Renal cortical epithelial cell (primary cell): ENCODE results near the gene TXNRD1. TPM values are rescaled to one million over a fixed set of nuclear protein-coding genes. Genes with fewer than 3 reads are reported as not detected.
"Not testable (repeated sequence)": the region's sequence is repeated elsewhere in the genome, so short reads cannot be mapped to it uniquely, and the experiment has no call there.

Experiments
- DNase-seq: peaks from one replicate; pipeline ENCODE4 v3.0.0-alpha.2; 2011; ENCODE audit warnings: low read depth
- total RNA-seq: library from RNA; depleted of rRNA; stranded (reverse); fragments of >200 nt; gene quantifications from 2 replicates; pipeline ENCODE4 v1.2.3, GENCODE V29; 2014

TXNRD1 gene
- total RNA-seq, 1 donor from 2014 or later: 151 TPM

DNA sequence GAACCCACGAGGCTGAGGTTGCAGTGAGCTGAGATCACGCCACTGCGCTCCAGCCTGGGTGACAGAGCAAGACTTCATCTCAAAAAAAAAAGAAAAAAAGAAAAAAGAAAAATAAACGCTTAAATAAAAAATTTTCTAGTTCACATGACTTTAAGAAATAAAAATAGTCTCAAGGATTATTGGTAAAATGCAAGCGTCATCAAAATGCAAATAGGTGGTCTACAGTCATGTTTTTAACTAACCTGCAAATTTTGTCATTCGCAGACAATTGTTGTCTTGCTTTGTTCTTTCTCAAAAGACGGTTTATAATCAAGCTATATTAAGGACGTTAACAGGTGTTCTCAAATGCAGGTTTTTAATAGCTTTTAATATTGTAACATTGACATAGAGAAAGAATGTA lies 22.4 kb downstream of the TXNRD1 start:
- DNase-seq: no peak

GRCh38 chr12:104242546-104243206 lies 27.1 kb downstream of the TXNRD1 start:
- no peak for DNase-seq

DNA sequence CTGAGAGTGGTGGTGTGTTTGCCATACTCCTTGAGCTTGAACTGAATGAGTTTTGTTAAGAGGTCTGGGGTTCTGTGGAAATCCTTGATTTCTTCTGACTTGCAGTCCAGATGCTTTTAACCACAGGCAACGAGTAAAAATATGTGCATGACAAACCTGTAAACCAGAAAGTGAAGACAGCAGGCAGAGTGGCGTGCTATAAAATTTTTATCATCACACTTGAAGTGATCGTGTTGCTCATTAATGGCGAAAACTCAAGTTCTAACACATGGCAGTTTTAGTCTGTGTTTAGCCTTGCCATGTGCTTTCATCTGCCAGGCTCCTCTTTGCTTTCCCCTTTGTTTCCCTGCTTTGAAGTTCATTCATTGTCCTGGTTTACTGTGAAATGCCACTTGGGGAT lies 28.0 kb downstream of the TXNRD1 start:
- no peak for DNase-seq

GRCh38 chr12:104243971-104244370 lies 28.4 kb downstream of the TXNRD1 start:
- no peak for DNase-seq

DNA sequence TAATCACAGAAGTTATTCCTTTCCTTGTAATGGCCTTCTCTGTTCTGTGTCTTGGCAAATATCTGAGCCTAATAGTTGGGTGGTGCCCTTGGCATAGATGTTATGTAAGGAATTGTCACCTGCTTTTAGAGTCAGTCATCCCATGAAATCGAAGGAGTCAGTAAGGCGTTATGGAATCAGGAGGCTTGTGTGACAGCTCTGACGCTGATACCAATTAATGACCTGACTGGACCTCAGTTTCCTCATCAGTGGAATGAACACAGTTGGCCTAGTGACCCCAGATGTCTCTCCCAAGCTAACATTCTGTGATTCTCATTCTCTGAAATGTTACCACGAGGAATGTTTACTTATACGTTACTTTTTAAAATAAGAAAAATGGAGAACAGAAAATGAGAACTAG lies 32.1 kb downstream of the TXNRD1 start:
- DNase-seq: no peak

GRCh38 chr12:104248444-104248843 lies 32.9 kb downstream of the TXNRD1 start:
- no peak for DNase-seq

DNA sequence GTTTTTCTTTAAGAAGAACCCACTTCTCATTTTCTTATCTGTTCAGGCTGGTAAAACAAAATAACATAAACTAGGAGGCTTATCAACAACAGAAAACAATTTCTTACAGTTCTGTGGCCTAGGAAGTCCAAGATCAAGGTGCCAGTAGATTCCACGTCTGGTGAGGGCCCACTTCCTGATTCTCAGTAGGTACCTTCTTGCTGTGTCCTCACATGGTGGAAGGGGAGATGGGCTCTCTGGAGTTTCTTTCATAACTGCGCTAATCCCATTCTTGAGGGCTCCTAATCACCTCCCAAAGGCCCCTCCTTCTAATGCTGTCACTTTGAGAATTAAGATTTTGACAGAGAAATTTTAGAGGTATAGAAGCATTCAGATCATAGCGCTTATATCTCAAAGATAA lies 33.4 kb downstream of the TXNRD1 start:
- no peak for DNase-seq

DNA sequence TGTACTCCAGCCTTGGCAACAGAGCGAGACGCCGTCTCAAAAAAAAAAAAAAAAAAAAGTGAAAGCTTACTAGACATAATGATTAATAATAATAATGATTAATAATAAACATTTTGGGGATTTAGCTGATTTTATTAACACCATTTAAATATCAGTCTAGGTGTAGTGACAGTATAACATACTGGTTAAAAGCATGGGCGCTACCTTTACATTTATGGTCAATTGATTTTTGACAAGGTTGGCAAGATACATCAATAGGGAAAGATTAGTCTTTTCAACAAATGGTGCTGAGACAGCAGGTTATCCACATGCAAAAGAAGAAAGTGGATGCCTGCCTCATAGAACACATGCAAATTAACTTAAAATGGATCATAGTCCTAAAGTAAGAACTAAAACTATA lies 34.3 kb downstream of the TXNRD1 start:
- no peak for DNase-seq

- DNase-seq: no peak
Observed at GRCh38 chr12:104250366-104251125, 35.0 kb downstream of the TXNRD1 start.

DNA sequence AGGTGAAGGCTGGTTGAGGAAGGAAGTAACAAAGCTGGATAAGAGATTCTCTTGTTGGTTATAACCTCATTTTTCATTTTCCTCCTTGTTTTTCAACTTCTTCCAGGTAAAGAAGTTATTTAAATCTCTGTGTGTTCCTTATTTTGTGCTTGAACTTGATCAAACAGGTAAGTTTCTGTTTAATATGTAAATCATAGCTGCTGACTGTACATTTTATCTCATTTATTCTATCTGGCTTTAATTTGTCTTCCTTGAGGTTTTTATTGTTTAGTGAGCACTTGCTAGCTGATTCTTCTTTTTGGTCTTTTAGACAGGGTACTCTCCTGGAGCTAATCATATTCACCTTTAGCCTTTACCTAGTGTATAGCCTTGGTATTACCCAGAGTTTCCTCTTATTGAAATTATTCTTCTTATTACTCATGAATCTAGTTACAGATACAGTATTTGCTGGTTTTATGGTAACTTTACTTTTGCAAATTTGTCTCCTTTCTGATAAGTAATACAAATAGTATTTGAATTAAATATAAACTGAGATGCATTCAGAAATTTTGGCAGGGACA lies 42.4 kb downstream of the TXNRD1 start:
- no peak for DNase-seq

GRCh38 chr12:104258476-104259067 lies 43.0 kb downstream of the TXNRD1 start:
- no peak for DNase-seq

- no peak for DNase-seq
Observed at GRCh38 chr12:104263026-104263425, 47.4 kb downstream of the TXNRD1 start.

GRCh38 chr12:104263580-104264358 lies 48.2 kb downstream of the TXNRD1 start:
- no peak for DNase-seq

DNA sequence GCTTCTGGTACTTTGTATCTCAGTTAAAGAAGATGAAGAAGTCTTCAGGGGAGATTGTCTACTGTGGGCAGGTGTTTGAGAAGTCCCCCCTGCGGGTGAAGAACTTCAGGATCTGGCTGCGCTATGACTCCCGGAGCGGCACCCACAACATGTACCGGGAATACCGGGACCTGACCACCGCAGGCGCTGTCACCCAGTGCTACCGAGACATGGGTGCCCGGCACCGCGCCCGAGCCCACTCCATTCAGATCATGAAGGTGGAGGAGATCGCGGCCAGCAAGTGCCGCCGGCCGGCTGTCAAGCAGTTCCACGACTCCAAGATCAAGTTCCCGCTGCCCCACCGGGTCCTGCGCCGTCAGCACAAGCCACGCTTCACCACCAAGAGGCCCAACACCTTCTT lies 49.9 kb downstream of the TXNRD1 start:
- DNase-seq: not testable (repeated sequence)

GRCh38 chr12:104272938-104273337 lies 57.4 kb downstream of the TXNRD1 start:
- DNase-seq: no peak

- no peak for DNase-seq
Observed at GRCh38 chr12:104273503-104273902, 57.9 kb downstream of the TXNRD1 start.

DNA sequence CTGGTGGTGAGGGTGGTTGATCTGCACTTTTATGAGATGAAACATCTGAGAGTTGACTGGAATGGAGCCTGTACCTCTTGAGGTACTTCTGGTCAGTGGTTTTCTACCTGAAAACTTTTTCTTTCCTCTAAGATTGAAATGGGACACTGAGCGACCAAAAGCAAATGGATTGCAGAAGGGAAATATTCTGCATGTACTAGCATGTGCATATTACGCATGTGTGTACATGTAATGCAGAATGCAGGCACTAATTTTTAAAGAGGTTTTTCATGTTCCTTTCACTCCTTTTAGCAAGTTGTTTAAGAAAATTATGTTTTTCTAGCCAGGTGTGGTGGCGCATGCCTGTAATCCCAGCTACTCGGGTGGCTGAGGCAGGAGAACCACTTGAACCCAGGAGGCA lies 59.2 kb downstream of the TXNRD1 start:
- DNase-seq: no peak

GRCh38 chr12:104275689-104276088 lies 60.1 kb downstream of the TXNRD1 start:
- peak; percentile 82 for DNase-seq

DNA sequence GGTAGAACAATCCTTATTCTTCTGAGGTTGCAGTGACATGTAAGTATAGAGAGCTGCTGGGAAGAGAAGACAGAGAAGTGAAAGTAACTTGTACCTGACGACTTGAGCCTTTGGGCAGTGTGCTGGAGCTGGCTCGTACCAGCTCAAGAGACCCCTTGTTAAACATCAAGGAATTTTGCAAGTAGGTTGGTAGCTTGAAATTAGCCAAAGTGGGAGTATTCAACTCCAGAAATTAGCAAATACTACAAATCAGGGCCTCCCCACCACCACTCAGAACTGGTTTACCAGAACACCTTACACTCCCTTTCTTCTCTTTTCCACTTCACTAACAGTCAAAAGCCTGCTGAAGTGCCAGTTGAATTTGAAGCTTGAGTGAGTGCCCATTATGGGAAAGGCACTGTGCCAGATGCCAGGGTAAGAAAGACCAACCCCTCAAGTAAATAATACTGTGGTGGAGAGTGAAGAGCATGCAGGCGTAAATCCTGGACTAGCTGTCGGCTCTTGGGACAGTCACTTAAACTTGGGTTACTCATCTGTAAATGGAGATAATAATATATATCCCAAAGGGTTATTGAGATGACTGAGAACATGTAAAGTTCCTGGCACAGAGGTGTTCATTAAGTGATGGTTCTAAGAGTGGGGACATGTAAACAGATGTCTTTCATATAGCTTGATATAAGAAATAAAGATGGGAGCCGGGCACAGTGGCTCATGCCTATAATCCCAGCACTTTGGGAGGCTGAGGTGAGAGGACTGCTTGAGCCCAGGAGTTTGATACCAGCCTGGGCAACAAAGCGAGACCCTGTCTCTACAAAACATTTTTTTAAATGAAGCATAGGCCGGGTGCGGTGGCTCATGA lies 60.9 kb downstream of the TXNRD1 start:
- DNase-seq: peak; percentile 94

DNA sequence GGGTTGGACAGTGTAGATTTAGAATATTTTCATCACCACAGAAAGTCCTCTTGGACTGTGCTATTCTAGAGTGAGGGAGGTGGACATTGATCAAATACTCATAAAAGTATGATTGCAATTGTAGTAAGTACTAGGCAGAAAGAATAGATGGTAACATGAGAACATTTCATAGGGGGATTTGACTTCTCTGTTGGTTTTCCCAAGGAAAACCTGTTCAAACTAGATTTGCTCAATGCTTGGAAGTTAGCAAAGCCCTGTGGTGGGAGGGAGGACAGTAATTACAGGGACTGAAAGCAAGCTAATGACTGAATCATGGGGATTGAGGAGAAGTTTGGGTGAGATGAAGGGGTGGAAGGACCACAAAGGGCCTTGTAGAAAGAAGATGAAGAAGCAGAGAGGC lies 63.6 kb downstream of the TXNRD1 start:
- DNase-seq: no peak

- no peak for DNase-seq
Observed at GRCh38 chr12:104280111-104280510, 64.5 kb downstream of the TXNRD1 start.
